ENCODE measurements around the gene POLG. TPM values are rescaled to one million over a fixed set of nuclear protein-coding genes. Genes with fewer than 3 reads are reported as not detected.

POLG gene
- total RNA-seq, 4 donors from 2014 or later = 38.4 to 62.0 (median 53.7) TPM

DNA sequence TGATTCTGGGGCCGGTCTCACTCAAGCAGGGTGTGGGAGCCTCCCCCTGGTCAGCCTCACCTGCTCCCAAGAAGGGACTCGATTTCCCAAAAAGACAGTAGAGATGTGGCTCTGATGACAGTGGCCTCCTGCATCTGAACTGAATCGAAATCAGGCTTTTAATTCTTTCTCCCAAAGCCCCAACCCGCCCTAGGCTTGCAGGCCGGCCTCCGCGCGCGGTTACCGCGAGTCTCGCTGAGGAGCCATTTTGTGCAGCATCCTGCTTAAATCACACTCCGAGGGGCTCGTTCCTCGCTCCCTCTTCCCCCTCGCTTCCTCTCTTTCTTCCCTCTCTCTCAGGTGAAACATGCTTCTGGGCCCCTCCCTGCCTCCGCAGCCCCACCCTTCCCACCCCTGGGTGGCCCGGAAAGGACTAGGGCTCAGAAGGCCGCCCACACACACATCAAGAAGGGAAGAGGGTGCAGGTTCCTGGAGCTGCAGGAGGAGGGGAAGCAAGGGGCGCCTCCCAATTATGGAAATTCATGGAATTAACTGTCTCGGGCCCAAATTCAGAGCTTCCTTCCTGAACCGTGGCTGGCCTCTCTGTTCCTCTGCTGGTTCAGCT lies 30.9 kb upstream of the POLG start:
- Histone ChIP-seq H3K9me3 (no peaks in the 10 kb centered on the region), H3K36me3 (no peaks in the 10 kb centered on the region), H3K27me3 (peaks cover 38 to 79% of the 10 kb centered on the region in 2 donors), H3K4me3 (no peak overlapping the region), H3K27ac (no peak overlapping the region), H3K4me1 (peaks cover 0 to 7% of the 10 kb centered on the region in 2 donors)
- intact Hi-C loops (cut with DNase I; ENCODE audit: low total_unique reads) = no loop called here
- DNase-seq = no peak
- TF ChIP-seq POLR2A (IDR thresholded peaks at IDR 0.05) = no peak
- TF ChIP-seq, protein P1, sequence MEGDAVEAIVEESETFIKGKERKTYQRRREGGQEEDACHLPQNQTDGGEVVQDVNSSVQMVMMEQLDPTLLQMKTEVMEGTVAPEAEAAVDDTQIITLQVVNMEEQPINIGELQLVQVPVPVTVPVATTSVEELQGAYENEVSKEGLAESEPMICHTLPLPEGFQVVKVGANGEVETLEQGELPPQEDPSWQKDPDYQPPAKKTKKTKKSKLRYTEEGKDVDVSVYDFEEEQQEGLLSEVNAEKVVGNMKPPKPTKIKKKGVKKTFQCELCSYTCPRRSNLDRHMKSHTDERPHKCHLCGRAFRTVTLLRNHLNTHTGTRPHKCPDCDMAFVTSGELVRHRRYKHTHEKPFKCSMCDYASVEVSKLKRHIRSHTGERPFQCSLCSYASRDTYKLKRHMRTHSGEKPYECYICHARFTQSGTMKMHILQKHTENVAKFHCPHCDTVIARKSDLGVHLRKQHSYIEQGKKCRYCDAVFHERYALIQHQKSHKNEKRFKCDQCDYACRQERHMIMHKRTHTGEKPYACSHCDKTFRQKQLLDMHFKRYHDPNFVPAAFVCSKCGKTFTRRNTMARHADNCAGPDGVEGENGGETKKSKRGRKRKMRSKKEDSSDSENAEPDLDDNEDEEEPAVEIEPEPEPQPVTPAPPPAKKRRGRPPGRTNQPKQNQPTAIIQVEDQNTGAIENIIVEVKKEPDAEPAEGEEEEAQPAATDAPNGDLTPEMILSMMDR (IDR thresholded peaks at IDR 0.05) = no peak

DNA sequence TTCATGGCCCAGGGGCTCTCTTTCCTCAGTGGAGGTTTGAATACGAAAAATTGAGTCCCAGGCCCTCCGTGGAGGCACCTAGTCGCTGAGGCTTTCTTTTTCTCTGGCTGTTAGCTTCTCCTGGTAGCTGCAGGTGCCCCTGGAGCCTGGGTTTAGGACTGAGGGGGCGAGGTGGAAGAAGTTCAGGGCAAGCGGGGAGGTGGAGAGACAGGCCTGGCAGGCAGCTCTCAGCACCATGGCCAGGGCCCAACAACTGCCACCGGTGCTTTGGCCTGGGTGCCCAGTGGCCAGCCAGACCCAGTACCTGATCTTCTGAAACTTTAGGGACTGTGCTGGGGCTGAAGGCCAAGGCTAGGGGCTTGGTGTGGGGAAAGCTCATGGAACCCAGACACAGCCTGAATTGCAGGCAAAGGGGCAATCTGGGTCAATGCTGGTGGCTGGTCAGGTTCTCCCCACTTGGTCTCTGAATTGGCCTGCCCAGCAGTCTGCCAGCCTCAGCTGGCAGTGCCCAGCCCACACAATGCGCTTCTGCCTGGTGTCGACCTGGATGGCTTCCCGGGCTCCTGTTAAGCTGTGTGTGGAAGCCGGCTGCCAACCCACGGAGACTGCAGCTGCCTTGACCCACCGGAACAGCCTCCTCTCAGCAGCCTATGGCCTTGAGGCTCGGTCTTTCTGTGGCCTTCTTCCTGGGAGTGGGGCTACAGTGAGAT lies 30.3 kb upstream of the POLG start:
- intact Hi-C loops (cut with DNase I; ENCODE audit: low total_unique reads) = no loop called here
- H3K27me3 ChIP-seq = peaks cover 44 to 79% of the 10 kb centered on the region in 2 donors
- peaks cover 0 to 4% of the 10 kb centered on the region in 2 donors for H3K4me1 ChIP-seq
- TF ChIP-seq, protein P1 (IDR thresholded peaks at IDR 0.05) = no peak
- no peak for TF ChIP-seq POLR2A (IDR thresholded peaks at IDR 0.05)
- no peak overlapping the region for H3K27ac ChIP-seq
- no peak overlapping the region for H3K4me3 ChIP-seq
- no peaks in the 10 kb centered on the region for H3K36me3 ChIP-seq
- H3K9me3 ChIP-seq = no peaks in the 10 kb centered on the region
- no peak for DNase-seq

- intact Hi-C loops (cut with DNase I; ENCODE audit: low total_unique reads) = no loop called here
- H3K4me3 ChIP-seq = no peak overlapping the region
- H3K27me3 ChIP-seq = peaks cover 44 to 79% of the 10 kb centered on the region in 2 donors
- H3K9me3 ChIP-seq = no peaks in the 10 kb centered on the region
- no peak for TF ChIP-seq POLR2A (IDR thresholded peaks at IDR 0.05)
- TF ChIP-seq, protein P1 (IDR thresholded peaks at IDR 0.05) = no peak
- peaks cover 0 to 4% of the 10 kb centered on the region in 2 donors for H3K4me1 ChIP-seq
- H3K27ac ChIP-seq = no peak overlapping the region
- no peak for DNase-seq
- H3K36me3 ChIP-seq = no peaks in the 10 kb centered on the region
These were observed 29.7 kb upstream of the POLG start for GRCh38 chr15:89364341-89364740.

- intact Hi-C loops (cut with DNase I; ENCODE audit: low total_unique reads) = no loop called here
These were observed 29.1 kb upstream of the POLG start for GRCh38 chr15:89363770-89364169.

More at GRCh38 chr15:89363770-89364169, 29.1 kb upstream of the POLG start:
- H3K27me3 ChIP-seq = peaks cover 44 to 76% of the 10 kb centered on the region in 2 donors
- H3K36me3 ChIP-seq = no peaks in the 10 kb centered on the region
- H3K4me3 ChIP-seq = no peak overlapping the region
- no peak overlapping the region for H3K27ac ChIP-seq
- peaks cover 0 to 10% of the 10 kb centered on the region in 2 donors for H3K4me1 ChIP-seq
- no peak for DNase-seq
- TF ChIP-seq, protein P1 (IDR thresholded peaks at IDR 0.05) = no peak
- TF ChIP-seq POLR2A (IDR thresholded peaks at IDR 0.05) = no peak
- H3K9me3 ChIP-seq = no peaks in the 10 kb centered on the region

Data from uterus (tissue), 4 donors.